ENCODE results near the gene CNIH3. TPM values are rescaled to one million over a fixed set of nuclear protein-coding genes. Genes with fewer than 3 reads are reported as not detected.
A peak's percentile ranks its signal among the peaks of the same experiment; 100 is the strongest.
"Not testable (repeated sequence)": the region's sequence is repeated elsewhere in the genome, so short reads cannot be mapped to it uniquely, and the experiment has no call there.

The CNIH3 gene
- total RNA-seq (ENCODE audit: low replicate concordance): 2.0 and 2.5 TPM in 2 replicates

DNA sequence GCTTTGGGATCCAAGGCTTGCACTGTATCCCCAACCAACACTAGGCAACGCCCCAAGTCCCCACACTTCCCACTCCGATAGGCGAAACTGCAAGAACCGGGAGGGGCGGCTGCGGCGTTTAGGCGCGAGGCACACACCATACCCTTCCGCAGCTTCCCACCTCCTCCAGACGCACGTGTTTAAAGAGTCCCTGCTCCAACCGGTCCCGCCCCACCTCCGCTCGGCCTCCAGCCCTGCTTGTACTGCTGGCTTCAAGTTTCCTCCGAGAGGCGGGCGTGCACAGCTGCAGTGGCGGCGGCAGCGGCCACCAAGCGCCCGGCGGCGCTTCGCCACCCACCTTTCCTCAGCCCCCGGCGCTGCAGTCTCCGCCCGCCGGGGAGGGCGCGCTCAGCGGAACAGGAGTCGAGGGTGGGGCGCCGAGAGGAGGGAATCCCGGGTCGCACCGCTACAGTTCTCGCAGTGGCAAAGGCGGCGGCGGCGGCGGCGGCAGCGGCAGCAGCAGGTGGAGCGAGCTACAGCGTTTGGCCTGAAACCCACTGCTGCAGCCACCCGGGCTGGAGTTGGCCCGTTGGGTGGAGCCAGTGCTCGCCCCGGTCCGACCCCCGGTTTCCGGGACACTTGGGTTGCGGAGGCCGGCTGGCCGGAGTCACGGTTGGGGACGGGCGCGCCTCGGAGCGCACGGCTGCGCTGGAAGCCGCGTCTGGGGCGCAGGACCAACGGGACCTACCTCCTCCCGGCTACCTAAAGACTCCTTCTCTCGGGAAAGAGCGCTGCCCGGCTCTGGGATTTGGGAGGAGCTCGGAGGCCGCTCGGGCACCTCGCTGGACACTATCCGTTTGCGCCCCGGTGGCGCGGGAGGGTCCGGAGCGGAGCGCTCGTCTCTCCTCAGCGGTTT lies at the start of gene CNIH3:
Gene CNIH3 (plus strand): TSS at position 457 of the 895 bp plus-strand sequence. CDS start 858 bp downstream, outside the sequence.
- H3K79me2 ChIP-seq (ENCODE audit: low read depth): no peaks in the 10 kb centered on the region
- peak within 1 kb of the TSS; percentile 92 for H3K4me2 ChIP-seq
- peaks cover 84% of the 10 kb centered on the region for H3K27me3 ChIP-seq
- H3K4me3 Mint-ChIP-seq: peak within 1 kb of the TSS; percentile 83
- DNase-seq (ENCODE audit: low spot score): peak; percentile 91
- H4K20me1 ChIP-seq (ENCODE audit: low read depth): peaks cover 16% of the 10 kb centered on the region
- H3K36me3 Mint-ChIP-seq: no peaks in the 10 kb centered on the region
- peaks cover 11% of the 10 kb centered on the region for H3K4me1 Mint-ChIP-seq
- peaks cover 2% of the 10 kb centered on the region for H3K9me3 Mint-ChIP-seq
- H3K27ac Mint-ChIP-seq: no peak within 1 kb of the TSS
- peak within 1 kb of the TSS; percentile 98 for H2AFZ ChIP-seq (replicated peaks)
- H3K9me3 ChIP-seq (ENCODE audit: low read depth): no peaks in the 10 kb centered on the region
- peaks cover 23% of the 10 kb centered on the region for H3F3A ChIP-seq (ENCODE audit: low read depth)
- no peak within 1 kb of the TSS for H3K9ac ChIP-seq
- peaks cover 47% of the 10 kb centered on the region for H3K27me3 Mint-ChIP-seq (ENCODE audit: insufficient read depth, low read depth)
- H3K27ac ChIP-seq: no peak within 1 kb of the TSS
- no peaks in the 10 kb centered on the region for H3K36me3 ChIP-seq
- H3K4me1 ChIP-seq: peaks cover 9% of the 10 kb centered on the region
- H3K4me3 ChIP-seq: peak within 1 kb of the TSS; percentile 64
- TF ChIP-seq, protein P1, sequence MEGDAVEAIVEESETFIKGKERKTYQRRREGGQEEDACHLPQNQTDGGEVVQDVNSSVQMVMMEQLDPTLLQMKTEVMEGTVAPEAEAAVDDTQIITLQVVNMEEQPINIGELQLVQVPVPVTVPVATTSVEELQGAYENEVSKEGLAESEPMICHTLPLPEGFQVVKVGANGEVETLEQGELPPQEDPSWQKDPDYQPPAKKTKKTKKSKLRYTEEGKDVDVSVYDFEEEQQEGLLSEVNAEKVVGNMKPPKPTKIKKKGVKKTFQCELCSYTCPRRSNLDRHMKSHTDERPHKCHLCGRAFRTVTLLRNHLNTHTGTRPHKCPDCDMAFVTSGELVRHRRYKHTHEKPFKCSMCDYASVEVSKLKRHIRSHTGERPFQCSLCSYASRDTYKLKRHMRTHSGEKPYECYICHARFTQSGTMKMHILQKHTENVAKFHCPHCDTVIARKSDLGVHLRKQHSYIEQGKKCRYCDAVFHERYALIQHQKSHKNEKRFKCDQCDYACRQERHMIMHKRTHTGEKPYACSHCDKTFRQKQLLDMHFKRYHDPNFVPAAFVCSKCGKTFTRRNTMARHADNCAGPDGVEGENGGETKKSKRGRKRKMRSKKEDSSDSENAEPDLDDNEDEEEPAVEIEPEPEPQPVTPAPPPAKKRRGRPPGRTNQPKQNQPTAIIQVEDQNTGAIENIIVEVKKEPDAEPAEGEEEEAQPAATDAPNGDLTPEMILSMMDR (IDR thresholded peaks at IDR 0.05): peak; percentile 24
- no peak for TF ChIP-seq EZH2phosphoT487 (IDR thresholded peaks at IDR 0.05)
- TF ChIP-seq EZH2 (IDR thresholded peaks at IDR 0.05): peak; percentile 8

DNA sequence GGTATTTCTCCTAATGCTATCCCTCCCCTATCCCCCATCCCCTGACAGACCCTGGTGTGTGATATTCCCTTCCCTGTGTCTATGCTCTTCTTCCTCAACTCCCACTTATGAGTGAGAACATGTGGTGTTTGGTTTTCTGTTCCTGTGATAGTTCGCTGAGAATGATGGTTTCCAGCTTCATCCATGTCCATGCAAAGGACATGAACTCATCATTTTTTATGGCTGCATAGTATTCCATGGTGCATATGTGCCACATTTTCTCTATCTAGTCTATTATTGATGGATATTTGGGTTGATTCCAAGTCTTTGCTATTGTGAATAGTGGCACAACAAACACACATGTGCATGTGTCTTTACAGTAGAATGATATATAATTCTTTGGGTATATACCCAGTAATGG lies 49.6 kb upstream of the CNIH3 start:
- H2AFZ ChIP-seq (replicated peaks); H3K9me3 ChIP-seq (ENCODE audit: low read depth); H3K4me1 Mint-ChIP-seq; H3K4me2 ChIP-seq; H3K27ac Mint-ChIP-seq; H3K9me3 Mint-ChIP-seq; DNase-seq (ENCODE audit: low spot score); H3K27ac ChIP-seq; H3K4me1 ChIP-seq; H3F3A ChIP-seq (ENCODE audit: low read depth); H3K79me2 ChIP-seq (ENCODE audit: low read depth); H3K4me3 ChIP-seq; H3K4me3 Mint-ChIP-seq; H3K36me3 Mint-ChIP-seq; H3K27me3 Mint-ChIP-seq (ENCODE audit: insufficient read depth, low read depth); H3K9ac ChIP-seq; H3K36me3 ChIP-seq; H4K20me1 ChIP-seq (ENCODE audit: low read depth); H3K27me3 ChIP-seq: not testable (repeated sequence)

DNA sequence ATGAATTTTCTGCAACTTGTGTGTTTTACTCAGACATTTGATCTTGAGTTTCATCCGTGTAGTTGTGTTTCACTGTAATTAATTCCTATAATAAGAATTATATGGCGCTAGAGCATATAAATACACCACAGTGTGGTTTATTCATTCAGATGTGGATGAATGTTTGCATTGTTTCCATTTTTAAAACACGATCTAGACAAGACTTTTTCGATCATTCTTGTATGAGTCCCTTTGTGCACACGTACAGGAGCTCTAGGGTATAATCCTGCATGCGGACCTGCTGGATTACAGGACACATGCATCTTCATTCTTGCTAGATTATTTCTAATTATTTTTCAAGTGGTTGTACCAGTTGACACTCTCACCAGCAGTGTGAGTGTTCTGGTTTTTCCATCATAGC lies 46.8 kb upstream of the CNIH3 start:
- no peaks in the 10 kb centered on the region for H3K36me3 ChIP-seq
- no peak overlapping the region for H3K4me2 ChIP-seq
- H3K4me3 ChIP-seq: no peak overlapping the region
- no peak overlapping the region for H3K27ac Mint-ChIP-seq
- H3K79me2 ChIP-seq (ENCODE audit: low read depth): no peaks in the 10 kb centered on the region
- no peak overlapping the region for H3K9ac ChIP-seq
- DNase-seq (ENCODE audit: low spot score): no peak
- H3K9me3 ChIP-seq (ENCODE audit: low read depth): no peaks in the 10 kb centered on the region
- TF ChIP-seq EZH2 (IDR thresholded peaks at IDR 0.05) (no peak), EZH2phosphoT487 (IDR thresholded peaks at IDR 0.05) (no peak)
- TF ChIP-seq, protein P1 (IDR thresholded peaks at IDR 0.05): no peak
- no peak overlapping the region for H3K27ac ChIP-seq
- H3F3A ChIP-seq (ENCODE audit: low read depth): no peaks in the 10 kb centered on the region
- no peaks in the 10 kb centered on the region for H3K4me1 ChIP-seq
- no peak overlapping the region for H2AFZ ChIP-seq (replicated peaks)
- H3K9me3 Mint-ChIP-seq: no peaks in the 10 kb centered on the region
- H4K20me1 ChIP-seq (ENCODE audit: low read depth): no peaks in the 10 kb centered on the region
- peaks cover 3% of the 10 kb centered on the region for H3K27me3 Mint-ChIP-seq (ENCODE audit: insufficient read depth, low read depth)
- H3K27me3 ChIP-seq: no peaks in the 10 kb centered on the region
- H3K4me1 Mint-ChIP-seq: no peaks in the 10 kb centered on the region
- H3K4me3 Mint-ChIP-seq: no peak overlapping the region
- H3K36me3 Mint-ChIP-seq: no peaks in the 10 kb centered on the region

DNA sequence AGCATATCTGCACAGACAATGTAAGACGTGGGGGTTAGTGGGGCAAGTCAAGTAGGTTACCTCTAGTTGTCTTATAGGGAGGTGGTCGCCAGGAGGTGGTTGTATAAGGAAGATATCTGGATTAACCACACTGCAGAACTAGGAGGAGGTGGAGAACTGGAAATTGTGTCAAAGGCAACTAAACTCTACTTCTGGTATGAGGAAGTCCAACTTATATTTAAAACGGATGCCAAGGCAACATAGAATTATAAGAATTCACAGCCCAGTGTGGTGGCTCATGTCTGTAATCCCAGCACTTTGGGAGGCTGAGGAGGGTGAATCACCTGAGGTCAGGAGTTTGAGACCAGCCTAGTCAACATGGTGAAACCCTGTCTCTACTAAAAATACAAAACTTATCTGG lies 44.1 kb upstream of the CNIH3 start:
- not testable (repeated sequence) for H3K4me1 Mint-ChIP-seq; H3K27me3 ChIP-seq; H3K4me3 Mint-ChIP-seq; H3K27me3 Mint-ChIP-seq (ENCODE audit: insufficient read depth, low read depth); H2AFZ ChIP-seq (replicated peaks); H3K4me2 ChIP-seq; H3K4me3 ChIP-seq; H3K9me3 ChIP-seq (ENCODE audit: low read depth); H3K9ac ChIP-seq; H3F3A ChIP-seq (ENCODE audit: low read depth); DNase-seq (ENCODE audit: low spot score); H3K27ac ChIP-seq; H3K27ac Mint-ChIP-seq; H3K79me2 ChIP-seq (ENCODE audit: low read depth); H3K9me3 Mint-ChIP-seq; H3K36me3 ChIP-seq; H3K4me1 ChIP-seq; H4K20me1 ChIP-seq (ENCODE audit: low read depth); H3K36me3 Mint-ChIP-seq
